NCI-H82 treated with DMSO at 0.1 percent for 48 hours (cell line): ENCODE data around the gene FAM98C.
"Not testable (repeated sequence)": the region's sequence is repeated elsewhere in the genome, so short reads cannot be mapped to it uniquely, and the experiment has no call there.

Experiments
- DNase-seq: peaks from one replicate; lab custom pipeline; 2025; ENCODE audit not compliant: unreplicated experiment; lab: John Stamatoyannopoulos, UW

The FAM98C gene

GRCh38 chr19:38425222-38425809 is 22.4 kb downstream of the FAM98C start:
- no peak for DNase-seq

- no peak for DNase-seq
Measured at GRCh38 chr19:38425810-38426466, 23.0 kb downstream of the FAM98C start, which contains the start of gene RASGRP4. TSS of gene RASGRP4 (minus strand) at chr19:38426219. CDS start at chr19:38426091, 128 bp downstream.

GRCh38 chr19:38427035-38427677 is 24.3 kb downstream of the FAM98C start:
- not testable (repeated sequence) for DNase-seq

DNA sequence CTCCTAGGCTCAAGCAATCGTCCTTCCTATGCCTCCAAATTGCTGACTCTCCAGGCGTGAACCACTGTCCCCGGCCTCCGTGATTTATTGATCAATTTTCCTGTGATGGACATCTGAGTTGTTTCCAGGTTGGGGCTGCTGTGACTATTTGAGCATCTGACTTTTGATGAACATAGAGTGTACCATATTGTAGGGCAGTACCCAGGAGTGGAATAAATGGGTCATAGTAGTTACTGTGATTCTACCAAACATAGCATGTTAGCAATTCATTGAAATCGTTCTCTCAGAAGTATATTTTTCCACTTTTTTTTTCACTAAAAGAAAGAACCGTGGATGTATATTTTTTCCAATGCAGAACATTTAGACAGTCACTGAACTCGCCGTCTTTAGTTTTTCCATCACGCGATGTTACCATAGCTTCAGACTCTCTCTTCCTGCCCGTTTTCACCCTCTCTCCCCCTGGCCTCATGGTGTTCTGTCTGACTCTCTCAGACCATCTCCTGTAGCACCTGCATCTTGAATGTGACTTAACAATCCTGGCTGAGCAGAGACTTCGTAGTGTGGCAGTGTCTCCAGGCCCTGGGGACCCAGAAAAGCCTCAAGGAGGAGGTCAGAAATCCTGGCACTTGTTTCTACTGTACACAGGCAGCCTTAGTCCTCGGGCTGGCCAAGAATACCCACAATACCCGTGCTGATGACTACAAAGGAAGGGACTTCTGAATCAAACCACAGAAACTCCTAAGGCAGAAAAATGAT is 26.3 kb downstream of the FAM98C start:
- no peak for DNase-seq

DNA sequence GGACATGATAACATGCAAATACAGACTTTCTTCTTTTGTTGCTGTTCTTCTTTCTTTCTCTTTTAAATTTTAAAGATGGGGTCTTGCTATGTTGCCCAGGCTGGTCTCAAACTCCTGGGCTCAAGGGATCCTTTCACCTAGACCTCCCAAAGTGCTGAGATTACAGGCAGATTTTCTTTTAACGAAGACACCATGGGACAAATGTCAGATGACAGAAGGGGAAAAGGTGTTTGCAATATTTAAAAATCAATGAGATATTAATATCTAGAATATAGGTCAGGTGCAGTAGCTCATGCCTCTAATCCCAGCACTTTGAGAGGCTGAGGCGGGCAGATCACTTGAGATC is 26.9 kb downstream of the FAM98C start:
- no peak for DNase-seq

- DNase-seq, result no peak
Measured at GRCh38 chr19:38430931-38431330, 28.0 kb downstream of the FAM98C start.

DNA sequence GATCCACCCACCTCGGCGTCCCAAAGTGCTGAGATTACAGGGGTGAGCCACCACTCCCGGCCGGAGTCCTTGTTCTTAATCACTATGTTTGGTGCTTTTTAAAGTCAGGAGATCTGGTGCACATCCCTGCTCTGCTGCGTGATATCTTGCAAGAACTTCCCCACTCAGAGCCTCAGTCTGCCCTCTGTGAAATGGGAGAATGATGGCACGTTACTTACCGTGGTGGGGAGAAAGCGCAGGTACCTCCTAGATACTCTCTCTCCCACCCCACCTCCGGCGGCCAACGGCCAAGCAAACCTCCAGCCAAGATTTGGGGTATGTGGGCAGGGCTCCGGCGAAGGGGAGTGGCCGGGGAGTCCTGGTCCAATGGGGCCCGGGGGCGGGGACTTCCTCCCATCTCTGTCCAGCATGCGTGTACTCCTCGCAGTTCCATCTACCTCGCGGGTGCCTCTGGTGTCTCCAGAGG is 30.4 kb downstream of the FAM98C start, which contains the start of gene RYR1:
TSS of gene RYR1 (plus strand) at position 424 of the 466 bp plus-strand sequence. CDS start 139 bp downstream, outside the sequence.
- peak; percentile 23 for DNase-seq

- peak; percentile 55 for DNase-seq
Measured at GRCh38 chr19:38434549-38435051, 31.7 kb downstream of the FAM98C start.

- no peak for DNase-seq
Measured at GRCh38 chr19:38437295-38437694, 34.4 kb downstream of the FAM98C start.

- DNase-seq, result no peak
Measured at GRCh38 chr19:38437917-38438316, 35.0 kb downstream of the FAM98C start.

GRCh38 chr19:38440592-38440991 is 37.7 kb downstream of the FAM98C start:
- no peak for DNase-seq

DNA sequence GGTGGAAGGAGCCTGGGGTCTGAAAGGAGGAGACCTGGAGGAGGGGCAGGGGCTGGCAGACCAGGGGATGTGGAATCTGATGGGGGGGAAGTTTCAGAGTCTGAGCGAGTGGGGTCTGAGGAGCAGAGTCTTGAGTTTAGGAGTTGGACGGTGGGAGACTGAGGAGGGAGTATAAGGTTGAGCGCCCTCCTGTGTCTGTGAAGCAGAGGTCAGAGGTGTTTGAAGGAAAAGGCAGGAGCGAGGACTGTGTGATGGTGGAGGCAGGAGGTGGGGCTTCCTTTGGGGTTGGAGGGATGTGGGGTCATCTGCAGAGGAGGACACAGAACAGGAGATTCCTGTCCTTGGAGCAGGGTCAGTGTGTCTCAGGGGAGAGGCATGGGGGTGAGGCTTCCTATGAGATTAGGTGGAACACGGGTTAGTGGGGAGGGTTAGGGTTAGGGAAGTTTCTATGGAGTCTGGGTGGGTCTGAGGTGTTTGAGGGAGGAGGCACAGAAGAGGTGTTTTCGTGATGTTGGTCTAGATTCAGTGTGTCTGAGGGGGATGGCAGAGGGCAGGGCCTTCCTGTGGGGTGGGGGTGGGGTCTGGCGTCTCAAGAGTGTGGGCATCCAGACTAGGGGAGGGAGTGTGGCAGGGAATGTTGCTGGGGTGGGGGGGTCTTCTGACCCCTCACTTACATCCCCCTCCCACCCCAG is 38.9 kb downstream of the FAM98C start:
- DNase-seq, result peak; percentile 37

GRCh38 chr19:38442736-38443135 is 39.8 kb downstream of the FAM98C start:
- no peak for DNase-seq

- DNase-seq, result no peak
Measured at GRCh38 chr19:38443458-38443999, 40.6 kb downstream of the FAM98C start.

- DNase-seq, result no peak
Measured at GRCh38 chr19:38444026-38444425, 41.1 kb downstream of the FAM98C start.

GRCh38 chr19:38445362-38445761 is 42.5 kb downstream of the FAM98C start:
- DNase-seq, result no peak

- no peak for DNase-seq
Measured at GRCh38 chr19:38448225-38448624, 45.3 kb downstream of the FAM98C start.

- no peak for DNase-seq
Measured at GRCh38 chr19:38449518-38449917, 46.6 kb downstream of the FAM98C start.

DNA sequence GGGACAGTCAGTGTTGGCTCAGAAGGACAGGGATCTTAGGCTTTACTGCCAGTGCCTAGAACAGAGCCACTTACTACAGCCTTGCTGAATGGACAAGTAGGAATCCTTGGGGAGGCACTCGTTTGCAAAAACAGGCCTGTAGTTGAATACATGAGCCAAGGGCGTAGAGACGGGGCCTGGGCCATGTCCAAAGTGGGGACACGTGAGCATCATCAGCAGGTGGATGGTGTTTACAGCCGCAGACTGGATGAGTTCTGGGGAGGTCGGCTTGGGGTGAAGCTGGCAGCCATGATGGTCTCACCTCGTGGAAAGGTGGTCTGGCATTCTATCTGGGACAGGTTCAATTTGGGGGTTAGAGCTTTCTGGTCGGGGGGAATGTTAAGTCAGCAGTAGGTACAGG is 48.1 kb downstream of the FAM98C start:
- no peak for DNase-seq

GRCh38 chr19:38451629-38452028 is 48.7 kb downstream of the FAM98C start:
- no peak for DNase-seq
